GM21381 (cell line): ENCODE measurements around the gene MOB2.
A peak's percentile ranks its signal among the peaks of the same experiment; 100 is the strongest.

Source experiments
- ATAC-seq: cut with Tn5 transposase; IDR thresholded peaks from one replicate; pipeline ENCODE4 v1.9.1; 2021; ENCODE audit warnings: mild to moderate bottlenecking, moderate library complexity; ENCODE audit not compliant: unreplicated experiment

Gene MOB2

GRCh38 chr11:1486054-1486825 lies at the start of gene MOB2:
TSS of gene MOB2 (minus strand) at chr11:1486779. CDS start at chr11:1486556, 223 bp downstream.
- no peak for ATAC-seq

- ATAC-seq = no peak
Observed at GRCh38 chr11:1534682-1535081, 48.1 kb upstream of the MOB2 start.

GRCh38 chr11:1534171-1534570 lies 47.6 kb upstream of the MOB2 start:
- no peak for ATAC-seq

- no peak for ATAC-seq
Observed at GRCh38 chr11:1533342-1533725, 46.8 kb upstream of the MOB2 start.

- no peak for ATAC-seq
Observed at GRCh38 chr11:1532606-1533341, 46.2 kb upstream of the MOB2 start.

- no peak for ATAC-seq
Observed at GRCh38 chr11:1532014-1532586, 45.5 kb upstream of the MOB2 start.

GRCh38 chr11:1531449-1532013 lies 45.0 kb upstream of the MOB2 start:
- ATAC-seq = no peak

- ATAC-seq = no peak
Observed at GRCh38 chr11:1530686-1531448, 44.3 kb upstream of the MOB2 start.

- no peak for ATAC-seq
Observed at GRCh38 chr11:1529774-1530173, 43.2 kb upstream of the MOB2 start.

- no peak for ATAC-seq
Observed at GRCh38 chr11:1529286-1529685, 42.7 kb upstream of the MOB2 start.

GRCh38 chr11:1528710-1529109 lies 42.1 kb upstream of the MOB2 start:
- no peak for ATAC-seq

- no peak for ATAC-seq
Observed at GRCh38 chr11:1526785-1527184, 40.2 kb upstream of the MOB2 start.

- no peak for ATAC-seq
Observed at GRCh38 chr11:1523779-1524178, 37.2 kb upstream of the MOB2 start.

- ATAC-seq = no peak
Observed at GRCh38 chr11:1523077-1523476, 36.5 kb upstream of the MOB2 start.

GRCh38 chr11:1522081-1522424 lies 35.5 kb upstream of the MOB2 start:
- no peak for ATAC-seq

- ATAC-seq = peak; percentile 81
Observed at GRCh38 chr11:1521382-1522080, 35.0 kb upstream of the MOB2 start.

GRCh38 chr11:1520663-1521267 lies 34.2 kb upstream of the MOB2 start:
- no peak for ATAC-seq

GRCh38 chr11:1520209-1520662 lies 33.7 kb upstream of the MOB2 start:
- ATAC-seq = no peak

- no peak for ATAC-seq
Observed at GRCh38 chr11:1519028-1520010, 32.7 kb upstream of the MOB2 start.
